Fibroblast of pulmonary artery (primary cell): Measurements from ENCODE around the gene LIN7C.

Source experiments
- DNase-seq: peaks from one replicate; pipeline ENCODE4 v3.0.0-alpha.2; 2010; ENCODE audit warnings: low read depth
- H3K4me3 ChIP-seq: replicated peaks from 2 replicates; pipeline ENCODE4 v1.5.1; 2011; ENCODE audit warnings: low read depth, mild to moderate bottlenecking, control low read depth, low read length, moderate library complexity
- CTCF ChIP-seq: IDR thresholded peaks from 2 replicates; pipeline ENCODE4 v1.5.1; 2011; ENCODE audit warnings: mild to moderate bottlenecking, control low read depth, low read length, inconsistent platforms; ENCODE audit errors: missing control alignments

Gene LIN7C

GRCh38 chr11:27471589-27472397, 34.8 kb downstream of the LIN7C start:
- peak overlapping the region; percentile 84 for H3K4me3 ChIP-seq
- no peak for TF ChIP-seq CTCF
- DNase-seq, result peak; percentile 19

- TF ChIP-seq CTCF, result no peak
- H3K4me3 ChIP-seq, result peak overlapping the region; percentile 84
- no peak for DNase-seq
Measured at GRCh38 chr11:27470826-27471588, 35.6 kb downstream of the LIN7C start.

- no peak for DNase-seq
- no peak for TF ChIP-seq CTCF
- H3K4me3 ChIP-seq, result peak overlapping the region; percentile 84
Measured at GRCh38 chr11:27470166-27470565, 36.4 kb downstream of the LIN7C start.

GRCh38 chr11:27468995-27469695, 37.4 kb downstream of the LIN7C start:
- no peak for DNase-seq
- H3K4me3 ChIP-seq, result no peak overlapping the region
- no peak for TF ChIP-seq CTCF

- no peak for TF ChIP-seq CTCF
- DNase-seq, result peak; percentile 93
Measured at GRCh38 chr11:27468209-27468994, 38.2 kb downstream of the LIN7C start.

GRCh38 chr11:27467181-27467913, 39.2 kb downstream of the LIN7C start:
- no peak overlapping the region for H3K4me3 ChIP-seq
- DNase-seq, result no peak
- no peak for TF ChIP-seq CTCF

More at GRCh38 chr11:27468209-27468994, 38.2 kb downstream of the LIN7C start:
- no peak overlapping the region for H3K4me3 ChIP-seq
